Right lung (tissue), 10 donors: ENCODE data around the gene SDSL. TPM values are rescaled to one million over a fixed set of nuclear protein-coding genes. Genes with fewer than 3 reads are reported as not detected.

ENCODE experiments used
- DNase-seq, 2 donors: peaks; one replicate each; pipeline ENCODE4 v3.0.0-alpha.2; 2013
- long read RNA-seq, 8 donors: transcript quantifications; one replicate each; lab custom pipeline, GENCODE V29; 2026
- polyA plus RNA-seq, 5 donors: library from polyadenylated mRNA; unstranded; fragments of 120-200 nt; gene quantifications; one replicate each; pipeline versions ENCODE4 v1.2.1 to v1.2.3, GENCODE V29; 2013; ENCODE audit warnings: inconsistent platforms in 1 of 5, low replicate concordance in 1 of 5; ENCODE audit not compliant: insufficient read length in 5 of 5, insufficient read depth in 1 of 5

SDSL gene, protein sequence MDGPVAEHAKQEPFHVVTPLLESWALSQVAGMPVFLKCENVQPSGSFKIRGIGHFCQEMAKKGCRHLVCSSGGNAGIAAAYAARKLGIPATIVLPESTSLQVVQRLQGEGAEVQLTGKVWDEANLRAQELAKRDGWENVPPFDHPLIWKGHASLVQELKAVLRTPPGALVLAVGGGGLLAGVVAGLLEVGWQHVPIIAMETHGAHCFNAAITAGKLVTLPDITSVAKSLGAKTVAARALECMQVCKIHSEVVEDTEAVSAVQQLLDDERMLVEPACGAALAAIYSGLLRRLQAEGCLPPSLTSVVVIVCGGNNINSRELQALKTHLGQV
- 1 to 10 TPM; 3.1 to 5.5 (median 5.1) TPM for polyA plus RNA-seq
- long read RNA-seq, donor 1, partial matches to known transcripts: 0 of 3 reads
- long read RNA-seq, donor 1, other reads (novel, unspliced or antisense): 0 of 3 reads
- long read RNA-seq, donor 2, partial matches to known transcripts: 0 of 1 reads
- long read RNA-seq, donor 2, other reads (novel, unspliced or antisense): 0 of 1 reads
- long read RNA-seq, donor 3, partial matches to known transcripts: 0 of 2 reads
- long read RNA-seq, donor 3, other reads (novel, unspliced or antisense): 0 of 2 reads
- long read RNA-seq, donor 4, partial matches to known transcripts: 0 of 2 reads
- long read RNA-seq, donor 4, other reads (novel, unspliced or antisense): 0 of 2 reads
- long read RNA-seq, donor 5, partial matches to known transcripts: 0 of 1 reads
- long read RNA-seq, donor 5, other reads (novel, unspliced or antisense): 0 of 1 reads
- long read RNA-seq, donor 6, partial matches to known transcripts: 0 of 4 reads
- long read RNA-seq, donor 6, other reads (novel, unspliced or antisense): 0 of 4 reads
- long read RNA-seq, donor 7: 0 reads
- long read RNA-seq, donor 8, partial matches to known transcripts: 0 of 2 reads
- long read RNA-seq, donor 8, other reads (novel, unspliced or antisense): 0 of 2 reads

GRCh38 chr12:113422030-113422885 lies at the start of gene SDSL:
TSS of gene SDSL (plus strand) at chr12:113422380. CDS start at chr12:113427983, 5,603 bp downstream.
- DNase-seq: peak; percentile 42

DNA sequence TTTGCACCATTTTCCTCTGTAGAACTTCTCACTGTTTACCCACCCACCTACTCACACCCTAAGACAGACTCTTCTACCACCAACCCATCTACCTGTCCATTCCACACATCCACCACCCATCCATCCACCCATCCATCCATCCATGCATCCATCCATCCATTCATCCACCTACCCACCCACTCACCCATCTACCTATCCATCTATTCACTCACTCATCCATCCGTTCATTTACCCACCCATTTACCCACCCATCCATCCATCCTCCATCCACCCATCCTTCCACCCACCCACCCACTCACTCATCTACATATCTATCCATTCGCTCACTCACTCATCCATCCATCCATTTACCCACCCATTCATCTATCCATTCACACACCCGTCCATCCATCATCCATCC lies 48.7 kb upstream of the SDSL start:
- no peak for DNase-seq

- no peak for DNase-seq
Measured at GRCh38 chr12:113373969-113374368, 48.2 kb upstream of the SDSL start.

DNA sequence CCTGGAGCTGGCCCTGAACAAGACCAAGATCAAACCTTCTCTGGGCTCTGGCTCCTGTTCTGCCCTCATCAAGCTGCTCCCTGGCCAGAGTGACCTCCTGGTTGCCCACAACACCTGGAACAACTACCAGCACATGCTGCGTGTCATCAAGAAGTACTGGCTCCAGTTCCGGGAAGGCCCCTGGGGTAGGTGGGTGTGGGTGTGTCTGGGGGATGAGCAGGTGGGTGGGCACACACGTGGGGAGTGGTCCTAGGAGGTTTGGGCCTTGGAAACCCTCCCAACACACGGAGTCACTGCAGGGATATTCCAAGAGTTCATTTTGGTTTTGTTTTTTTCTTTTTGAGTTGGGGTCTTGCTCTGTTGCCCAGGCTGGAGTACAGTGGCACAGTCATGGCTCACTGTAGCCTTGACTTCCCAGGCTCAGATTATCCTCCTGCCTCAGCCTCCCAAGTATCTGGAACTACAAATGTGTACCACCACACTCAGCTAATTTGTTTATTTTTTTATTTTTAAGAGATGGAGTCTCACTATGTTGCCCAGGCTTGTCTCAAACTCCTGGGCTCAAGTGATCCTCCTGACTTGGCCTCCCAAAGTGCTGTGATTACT lies 47.3 kb upstream of the SDSL start:
- no peak for DNase-seq

DNA sequence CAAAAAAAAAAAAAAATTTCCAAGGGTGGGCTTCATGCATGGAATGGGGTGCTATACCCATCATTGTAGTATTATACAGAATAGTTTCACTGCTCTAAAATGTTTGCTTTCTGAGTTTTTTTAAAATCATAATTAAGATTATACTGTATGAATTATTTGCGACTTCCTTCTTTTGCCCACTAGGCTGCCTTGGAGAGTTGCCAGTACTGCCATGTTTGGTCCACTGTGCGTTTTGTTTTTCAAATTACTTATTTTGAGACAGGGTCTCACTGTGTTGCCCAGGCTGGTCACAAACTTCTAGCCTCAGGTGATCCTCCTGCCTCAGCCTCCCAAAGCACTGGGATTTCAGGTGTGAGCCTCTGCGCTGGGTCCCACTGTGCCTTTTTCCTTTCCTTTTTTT lies 43.9 kb upstream of the SDSL start:
- no peak for DNase-seq

GRCh38 chr12:113381220-113381619 lies 41.0 kb upstream of the SDSL start:
- DNase-seq: no peak

DNA sequence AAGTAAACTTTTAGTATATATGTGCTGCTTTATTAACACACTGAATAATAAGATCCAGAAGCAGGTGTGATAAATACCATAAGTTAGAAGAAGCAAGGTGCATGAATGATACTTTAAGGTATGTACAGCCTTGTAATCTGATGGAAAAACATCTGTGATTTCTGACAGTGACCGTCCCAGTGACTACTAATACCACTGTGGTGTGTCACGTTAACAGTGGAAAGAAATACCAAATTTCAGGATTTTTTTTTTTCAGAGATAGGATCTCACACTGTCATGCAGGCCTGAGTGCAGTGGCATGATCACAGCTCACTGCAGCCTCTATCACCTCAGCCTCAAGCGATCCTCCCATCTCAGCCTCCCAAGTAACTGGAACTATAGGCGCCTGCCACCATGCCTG lies 40.0 kb upstream of the SDSL start:
- DNase-seq: no peak

- DNase-seq: no peak
Measured at GRCh38 chr12:113384778-113385177, 37.4 kb upstream of the SDSL start.

DNA sequence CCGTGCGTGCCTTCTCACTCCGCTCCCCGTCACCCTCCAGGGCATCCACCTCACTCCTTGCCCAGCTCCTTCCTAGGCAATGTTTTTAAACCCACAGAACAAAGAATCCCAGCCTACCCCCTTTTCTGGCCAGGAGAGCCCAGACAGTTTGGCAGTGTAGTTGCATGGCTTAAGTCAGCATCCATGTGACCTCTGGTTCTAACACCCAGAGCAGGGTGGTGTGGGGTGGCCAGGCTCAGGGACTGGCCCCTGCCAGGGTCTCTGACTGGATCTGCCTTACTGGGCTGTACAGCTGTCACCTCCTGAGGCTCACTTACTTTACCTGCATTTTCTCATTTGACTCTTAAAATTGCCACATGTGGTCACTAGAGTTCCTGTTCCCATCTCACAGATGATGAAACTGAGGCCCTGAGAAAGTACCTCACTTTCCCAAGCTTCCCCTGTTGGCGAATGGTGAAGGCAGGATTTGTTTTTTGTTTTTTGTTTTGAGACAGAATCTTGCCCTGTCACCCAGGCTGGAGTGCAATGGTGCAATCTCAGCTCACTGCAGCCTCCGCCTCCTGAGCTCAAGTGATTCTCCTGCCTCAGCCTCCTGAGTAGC lies 36.8 kb upstream of the SDSL start:
- no peak for DNase-seq

- no peak for DNase-seq
Measured at GRCh38 chr12:113386866-113387566, 35.2 kb upstream of the SDSL start.

DNA sequence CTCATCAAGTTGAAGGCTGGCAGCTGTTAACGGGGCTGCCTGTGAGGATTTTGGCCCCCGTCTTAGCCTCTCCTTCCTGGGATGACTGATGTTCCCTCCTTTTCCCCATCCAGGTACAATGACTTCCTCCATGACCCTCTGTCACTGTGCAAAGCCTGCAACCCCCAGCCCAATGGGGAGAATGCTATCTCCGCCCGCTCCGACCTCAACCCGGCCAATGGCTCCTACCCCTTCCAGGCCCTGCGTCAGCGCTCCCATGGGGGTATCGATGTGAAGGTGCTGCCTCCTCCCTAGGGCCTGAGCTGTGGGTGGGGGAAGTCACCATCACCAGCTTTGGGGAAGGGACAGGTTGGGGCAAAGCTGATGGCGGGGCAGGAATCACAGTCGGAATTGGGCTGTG lies 34.5 kb upstream of the SDSL start:
- no peak for DNase-seq

GRCh38 chr12:113388351-113388750 lies 33.8 kb upstream of the SDSL start:
- DNase-seq: no peak

DNA sequence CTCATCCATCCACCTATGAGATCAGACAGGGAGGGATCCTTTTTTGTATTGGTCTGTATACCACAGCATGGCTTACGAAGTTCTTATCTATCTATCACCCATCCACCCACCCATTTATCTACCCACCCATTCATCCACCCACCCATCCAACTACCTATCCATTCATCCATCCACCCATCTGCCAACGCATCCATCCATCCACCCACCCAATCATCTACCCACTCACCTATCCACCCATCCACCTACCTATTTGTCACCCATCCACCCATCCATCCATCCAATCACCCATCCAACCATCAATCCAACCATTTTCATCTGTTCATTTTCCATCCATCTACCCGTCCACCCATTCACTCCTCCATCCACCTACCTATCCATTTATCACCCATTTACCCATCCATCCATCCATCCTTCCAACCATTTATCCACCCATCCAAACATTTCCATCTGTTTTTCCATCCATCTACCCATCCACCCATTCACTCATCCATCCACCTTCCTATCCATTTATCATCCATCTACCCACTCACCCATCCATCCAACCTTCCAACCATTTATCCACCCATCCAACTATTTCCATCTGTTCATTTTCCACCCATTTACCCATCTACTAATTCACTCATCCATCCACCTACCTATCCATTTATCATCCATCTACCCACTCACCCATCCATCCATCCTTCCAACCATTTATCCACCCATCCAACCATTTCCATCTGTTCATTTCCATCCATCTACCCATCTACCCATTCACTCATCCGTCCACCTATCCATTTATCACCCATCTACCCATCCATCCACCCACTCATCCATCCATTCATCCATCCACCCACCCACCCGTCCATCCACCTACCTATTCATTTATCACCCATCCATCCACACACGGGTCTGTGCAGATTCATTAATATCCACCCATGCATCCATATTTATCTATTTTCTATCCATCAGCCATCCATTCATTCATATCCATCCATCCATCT lies 31.8 kb upstream of the SDSL start:
- DNase-seq: no peak

DNA sequence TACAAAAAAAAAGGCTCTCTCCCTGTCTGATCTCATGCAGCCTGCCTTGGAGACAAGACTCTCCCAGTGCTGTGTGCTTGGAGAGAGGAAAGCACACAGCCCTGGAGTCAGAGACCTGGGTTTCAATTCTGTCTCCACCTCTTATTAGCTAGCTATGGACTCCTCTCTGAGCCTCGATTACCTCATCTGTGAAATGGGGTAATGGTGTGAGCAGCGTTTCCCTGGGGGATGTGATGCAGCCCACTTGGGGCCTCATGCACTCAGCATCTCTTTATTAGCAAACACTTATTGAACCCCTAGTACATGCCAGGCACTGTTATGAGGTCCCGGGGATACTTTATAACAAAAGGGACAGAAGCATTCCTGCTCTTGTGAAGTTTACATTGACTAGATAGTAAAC lies 31.0 kb upstream of the SDSL start:
- no peak for DNase-seq

GRCh38 chr12:113391650-113392337 lies 30.4 kb upstream of the SDSL start:
- DNase-seq: no peak

DNA sequence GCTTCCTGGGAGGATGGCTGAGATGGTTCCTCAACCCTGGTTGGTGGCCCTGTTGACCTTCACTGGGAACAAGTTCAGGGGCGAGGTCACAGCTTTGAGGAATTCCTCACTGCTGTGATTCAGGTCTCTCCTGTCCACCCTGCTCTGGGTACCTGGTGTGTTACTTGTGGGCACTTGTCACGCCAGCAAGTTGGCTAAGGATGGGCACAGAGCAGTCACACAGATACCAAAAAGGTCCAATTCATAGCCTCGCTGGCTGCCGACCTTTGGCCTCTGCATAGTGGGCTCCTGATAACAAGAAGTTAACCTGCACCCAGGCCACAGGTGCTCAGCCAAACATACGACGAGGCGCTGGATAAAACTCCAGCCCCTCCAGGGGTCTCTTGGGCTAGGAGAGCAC lies 29.7 kb upstream of the SDSL start:
- no peak for DNase-seq

DNA sequence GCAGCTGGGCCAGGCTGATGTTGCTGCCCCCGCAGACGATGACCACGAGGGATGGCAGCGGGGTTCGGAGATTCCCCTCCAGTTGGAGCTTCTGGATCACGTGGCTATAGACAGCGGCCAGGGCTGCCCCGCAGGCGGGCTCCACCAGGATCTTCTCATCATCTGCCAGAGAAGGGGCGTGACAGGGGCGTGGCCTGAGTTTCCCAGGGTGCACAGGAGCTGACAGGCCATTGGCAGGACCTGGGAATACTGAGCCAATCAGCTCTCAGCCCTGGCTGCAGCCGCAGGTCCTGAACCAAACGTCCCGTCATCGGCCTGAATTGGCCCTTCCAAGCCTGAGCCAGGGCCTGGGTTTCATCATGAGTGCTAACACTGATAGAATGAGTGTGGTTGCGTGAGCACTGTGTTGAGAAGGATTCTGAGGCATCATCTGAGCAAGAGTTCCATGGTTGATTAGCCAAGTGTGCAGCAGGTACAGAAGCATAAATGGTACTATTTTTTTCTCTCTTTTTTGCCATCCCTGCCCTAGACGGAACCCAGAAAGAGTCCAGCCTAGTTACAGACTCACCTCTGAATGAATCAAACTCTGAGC lies 29.1 kb upstream of the SDSL start:
- DNase-seq: no peak

GRCh38 chr12:113393749-113394148 lies 28.4 kb upstream of the SDSL start:
- DNase-seq: no peak
